Neural progenitor cell (in vitro differentiated cells): ENCODE measurements around the gene GRIN2D.

Experiments
- CTCF ChIP-seq: fragments of 200-600 bp; sonication (generic); IDR thresholded peaks from 2 replicates; pipeline ENCODE4 v1.5.1; 2017; ENCODE audit warnings: antibody characterized with exemption, mild to moderate bottlenecking
- EZH2 ChIP-seq: fragments of 200-600 bp; sonication (generic); IDR thresholded peaks from 2 replicates; pipeline ENCODE4 v1.6.1; 2017; ENCODE audit warnings: antibody characterized with exemption, mild to moderate bottlenecking, moderate library complexity
- EZH2phosphoT487 ChIP-seq: fragments of 200-600 bp; sonication (generic); IDR thresholded peaks from 2 replicates; pipeline ENCODE4 v1.6.1; 2017; ENCODE audit warnings: antibody characterized with exemption

- TF ChIP-seq CTCF (no peak), EZH2phosphoT487 (no peak), EZH2 (no peak)
Observed at GRCh38 chr19:48382286-48382685, 11.2 kb upstream of the GRIN2D start.
